GM23338 (cell line): ENCODE results near the gene FAM53B. TPM values are rescaled to one million over a fixed set of nuclear protein-coding genes. Genes with fewer than 3 reads are reported as not detected.

Experiments used
- ATAC-seq: fragments of 200-7000 bp; cut with Tn5 transposase; 3 replicates; pipeline ENCODE4 v1.9.1; 2020
- DNase-seq: peaks from one replicate; pipeline ENCODE4 v3.0.0-alpha.2; 2015; ENCODE audit warnings: low spot score
- H2AFZ ChIP-seq: fragments of 200-600 bp; sonication (generic); 2 replicates; pipeline ENCODE4 v1.8.0; 2016; ENCODE audit warnings: antibody characterized with exemption, mild to moderate bottlenecking, moderate library complexity
- H3F3A ChIP-seq: fragments of 200-600 bp; sonication (generic); replicated peaks from 2 replicates; pipeline ENCODE4 v1.8.0; 2017; ENCODE audit warnings: antibody characterized with exemption, mixed run types, low read depth
- H3K27ac ChIP-seq: fragments of 200-600 bp; sonication (generic); 2 replicates; pipeline ENCODE4 v1.6.1; 2016; ENCODE audit warnings: low read depth
- H3K27me3 ChIP-seq: fragments of 200-600 bp; sonication (generic); 2 replicates; pipeline ENCODE4 v1.8.0; 2016; ENCODE audit warnings: mild to moderate bottlenecking, mixed run types, moderate library complexity; ENCODE audit not compliant: insufficient read depth
- H3K36me3 ChIP-seq: fragments of 200-600 bp; sonication (generic); 2 replicates; pipeline ENCODE4 v1.8.0; 2016; ENCODE audit warnings: mild to moderate bottlenecking; ENCODE audit not compliant: insufficient read depth
- H3K4me1 ChIP-seq: fragments of 200-600 bp; sonication (generic); 2 replicates; pipeline ENCODE4 v1.8.0; 2016; ENCODE audit warnings: mild to moderate bottlenecking, moderate library complexity; ENCODE audit not compliant: insufficient read depth
- H3K4me2 ChIP-seq: fragments of 200-600 bp; sonication (generic); 2 replicates; pipeline ENCODE4 v1.7.1; 2017; ENCODE audit warnings: mixed run types
- H3K4me3 ChIP-seq: fragments of 200-600 bp; sonication (generic); 2 replicates; pipeline ENCODE4 v1.6.1; 2016; ENCODE audit warnings: mixed run types
- H3K79me2 ChIP-seq: fragments of 200-600 bp; sonication (generic); replicated peaks from 2 replicates; pipeline ENCODE4 v1.8.0; 2017; ENCODE audit warnings: mild to moderate bottlenecking; ENCODE audit not compliant: insufficient read depth
- H3K9me2 ChIP-seq: fragments of 200-600 bp; sonication (generic); 2 replicates; pipeline ENCODE4 v1.8.0; 2017; ENCODE audit not compliant: insufficient read depth
- H4K20me1 ChIP-seq: fragments of 200-600 bp; sonication (generic); replicated peaks from 2 replicates; pipeline ENCODE4 v1.8.0; 2017; ENCODE audit warnings: mild to moderate bottlenecking; ENCODE audit not compliant: insufficient read depth
- H3K27ac Mint-ChIP-seq: 2 replicates; pipeline ENCODE4 v1.8.0; 2020; ENCODE audit warnings: inconsistent platforms, mild to moderate bottlenecking, moderate library complexity, mixed read lengths
- H3K27me3 Mint-ChIP-seq: 3 replicates; pipeline ENCODE4 v1.8.0; 2022; ENCODE audit warnings: low read depth, mild to moderate bottlenecking, moderate library complexity, mixed read lengths, inconsistent platforms; ENCODE audit not compliant: insufficient read depth, poor library complexity
- H3K36me3 Mint-ChIP-seq: 3 replicates; pipeline ENCODE4 v1.8.0; 2021; ENCODE audit warnings: low read depth, mild to moderate bottlenecking, inconsistent platforms, moderate library complexity, mixed read lengths
- H3K4me1 Mint-ChIP-seq: 3 replicates; pipeline ENCODE4 v1.8.0; 2020; ENCODE audit warnings: mild to moderate bottlenecking, inconsistent platforms, mixed read lengths
- H3K4me3 Mint-ChIP-seq: 3 replicates; pipeline ENCODE4 v1.8.0; 2021; ENCODE audit warnings: moderate library complexity, mild to moderate bottlenecking, inconsistent platforms, mixed read lengths
- H3K9me3 Mint-ChIP-seq: 3 replicates; pipeline ENCODE4 v1.8.0; 2020; ENCODE audit warnings: moderate library complexity, mild to moderate bottlenecking, inconsistent platforms, mixed read lengths
- CREB1 ChIP-seq: fragments of 250-450 bp; sonication (Bioruptor Pico); IDR thresholded peaks from 2 replicates; pipeline ENCODE4 v1.5.0; 2020; ENCODE audit warnings: low read depth, mild to moderate bottlenecking, moderate library complexity
- CTCF ChIP-seq, 2 experiments: fragments of 200-600 bp in 1 of 2; sonication (generic) in 1 of 2; conservative IDR thresholded peaks; 2 replicates each; pipeline versions ENCODE4 v1.5.1 to v1.6.1; 2016 to 2017; ENCODE audit warnings: antibody characterized with exemption in 2 of 2, low read depth in 2 of 2, mild to moderate bottlenecking in 2 of 2, moderate library complexity in 1 of 2
- ETS1 ChIP-seq: IDR thresholded peaks from 2 replicates; pipeline ENCODE4 v1.6.1; 2016; ENCODE audit warnings: antibody characterized with exemption
- EZH2 ChIP-seq: fragments of 200-600 bp; sonication (generic); IDR thresholded peaks from one replicate; pipeline ENCODE4 v1.8.0; 2017; ENCODE audit warnings: antibody characterized with exemption, mild to moderate bottlenecking, low read depth; ENCODE audit not compliant: unreplicated experiment
- EZH2phosphoT487 ChIP-seq: fragments of 200-600 bp; sonication (generic); IDR thresholded peaks from one replicate; pipeline ENCODE4 v1.8.1; 2018; ENCODE audit warnings: antibody characterized with exemption; ENCODE audit not compliant: unreplicated experiment
- JUNB ChIP-seq: IDR thresholded peaks from one replicate; pipeline ENCODE4 v1.6.1; 2016; ENCODE audit warnings: antibody characterized with exemption; ENCODE audit not compliant: unreplicated experiment
- NANOG ChIP-seq: IDR thresholded peaks from 2 replicates; pipeline ENCODE4 v1.6.1; 2016; ENCODE audit warnings: antibody characterized with exemption, borderline replicate concordance
- POLR2AphosphoS5 ChIP-seq: IDR thresholded peaks from 2 replicates; pipeline ENCODE4 v1.6.1; 2016; ENCODE audit warnings: antibody characterized with exemption, low read depth
- REST ChIP-seq: IDR thresholded peaks from one replicate; pipeline ENCODE4 v1.6.1; 2018; ENCODE audit warnings: antibody characterized with exemption; ENCODE audit not compliant: unreplicated experiment
- STAT1 ChIP-seq: IDR thresholded peaks from one replicate; pipeline ENCODE4 v1.6.1; 2016; ENCODE audit warnings: antibody characterized with exemption; ENCODE audit not compliant: unreplicated experiment
- ZNF114 ChIP-seq: fragments of 250-450 bp; sonication (Bioruptor Pico); IDR thresholded peaks from 2 replicates; pipeline ENCODE4 v1.5.0; 2020; ENCODE audit warnings: mild to moderate bottlenecking, moderate library complexity
- ZNF331 ChIP-seq: fragments of 250-450 bp; sonication (Bioruptor Pico); IDR thresholded peaks from 2 replicates; pipeline ENCODE4 v1.5.0; 2020; ENCODE audit warnings: low read depth, mild to moderate bottlenecking, moderate library complexity
- ZNF462 ChIP-seq: fragments of 250-450 bp; sonication (Bioruptor Pico); IDR thresholded peaks from 2 replicates; pipeline ENCODE4 v1.5.0; 2020; ENCODE audit warnings: mild to moderate bottlenecking, moderate library complexity
- polyA plus RNA-seq: library from polyadenylated mRNA; unstranded; fragments of >200 nt; fragmentation: Nextera tagmentation; extraction: Ambion mirVana; gene quantifications from 2 replicates; pipeline ENCODE4 v1.2.1, GENCODE V29; 2016
- total RNA-seq: library from RNA; depleted of rRNA; stranded (reverse); fragments of >200 nt; shearing (Covaris generic); gene quantifications from 2 replicates; pipeline ENCODE4 v1.2.3, GENCODE V29; 2014

Gene FAM53B
- total and polyA plus RNA-seq, 2 experiments from 2014 or later: 3.0 to 20.3 TPM

GRCh38 chr10:124602646-124603365, 141.4 kb downstream of the FAM53B start (continued):
- TF ChIP-seq CREB1 (CRISPR knock-in tag): no peak
- TF ChIP-seq REST: no peak
- no peak for TF ChIP-seq ETS1
- no peak for TF ChIP-seq JUNB
- no peak for TF ChIP-seq ZNF331
- TF ChIP-seq STAT1: no peak
- no peak for TF ChIP-seq POLR2AphosphoS5
- TF ChIP-seq CTCF (conservative IDR thresholded peaks at IDR 0.05; ENCODE audit: low read depth in 2 of 2): no peak

GRCh38 chr10:124602121-124602561, 142.0 kb downstream of the FAM53B start:
- Histone ChIP-seq H3K9me2 (no peaks in the 10 kb centered on the region), H3K36me3 (no peaks in the 10 kb centered on the region), H3K79me2 (no peaks in the 10 kb centered on the region), H3F3A (no peaks in the 10 kb centered on the region), H2AFZ (no peak overlapping the region), H3K27me3 (no peaks in the 10 kb centered on the region), H4K20me1 (no peaks in the 10 kb centered on the region; the same call in 1 of the 2 replicates), H3K4me1 (no peaks in the 10 kb centered on the region), H3K4me2 (no peak overlapping the region), H3K27ac (no peak overlapping the region), H3K4me3 (no peak overlapping the region)
- H3K4me1 Mint-ChIP-seq: 0 out of 3 replicates have a peak, but pooled peaks cover 3% of the 10 kb centered on the region
- H3K4me3 Mint-ChIP-seq: no peak overlapping the region
- no peaks in the 10 kb centered on the region for H3K36me3 Mint-ChIP-seq
- ATAC-seq (no peak), DNase-seq (no peak)
- H3K27ac Mint-ChIP-seq: no peak overlapping the region
- H3K9me3 Mint-ChIP-seq: no peaks in the 10 kb centered on the region
- peaks cover 9% of the 10 kb centered on the region for H3K27me3 Mint-ChIP-seq
- no peak for TF ChIP-seq JUNB
- TF ChIP-seq EZH2phosphoT487: no peak
- TF ChIP-seq EZH2: no peak
- TF ChIP-seq ZNF462 (CRISPR knock-in tag): no peak
- TF ChIP-seq ZNF114 (CRISPR knock-in tag): no peak
- no peak for TF ChIP-seq NANOG
